Activated naive CD4-positive, alpha-beta T cell (primary cell): ENCODE results near the gene SAMD11.

ENCODE experiments used
- DNase-seq, 4 experiments: peaks; one replicate each; lab custom pipeline; 2025; lab: John Stamatoyannopoulos, UW

Gene SAMD11

GRCh38 chr1:993379-993995 is 69.8 kb downstream of the SAMD11 start:
- DNase-seq = no peak
